Stimulated activated CD4-positive, alpha-beta T cell treated with anti-CD3 and anti-CD28 coated beads, Interleukin-2, amount 100 ng/mL, for 48 hours (primary cell): Measurements from ENCODE around the gene SUPT5H.

Experiments used
- DNase-seq, 2 donors: peaks; one replicate each; pipeline ENCODE4 v3.0.0-alpha.2; 2020

The SUPT5H gene

GRCh38 chr19:39409208-39410016, 36.0 kb upstream of the SUPT5H start:
- peak; percentile 64 to 75 for DNase-seq

GRCh38 chr19:39410017-39410830, 35.2 kb upstream of the SUPT5H start:
- peak in 1 of 2 donors; percentile 65 for DNase-seq

- no peak for DNase-seq
These were observed 34.6 kb upstream of the SUPT5H start for GRCh38 chr19:39410831-39411080.

GRCh38 chr19:39411081-39411831, 34.1 kb upstream of the SUPT5H start:
- no peak for DNase-seq

- peak; percentile 87 to 91 for DNase-seq
These were observed 33.6 kb upstream of the SUPT5H start for GRCh38 chr19:39411832-39412099.

- DNase-seq = peak; percentile 97 to 100
These were observed 33.1 kb upstream of the SUPT5H start, which contains the start of gene PLEKHG2 for GRCh38 chr19:39412100-39412866. Gene PLEKHG2 (plus strand): TSS chr19:39412669. CDS start chr19:39414087, 1,418 bp downstream.

- DNase-seq = no peak
These were observed 32.5 kb upstream of the SUPT5H start for GRCh38 chr19:39412867-39413271.

GRCh38 chr19:39413272-39413910, 32.0 kb upstream of the SUPT5H start:
- DNase-seq = no peak

GRCh38 chr19:39413911-39414608, 31.3 kb upstream of the SUPT5H start:
- no peak for DNase-seq

GRCh38 chr19:39415111-39416046, 30.0 kb upstream of the SUPT5H start:
- DNase-seq = no peak

GRCh38 chr19:39416152-39417120, 28.9 kb upstream of the SUPT5H start:
- no peak for DNase-seq

- no peak for DNase-seq
These were observed 27.8 kb upstream of the SUPT5H start for GRCh38 chr19:39417463-39418181.

GRCh38 chr19:39419003-39419402, 26.4 kb upstream of the SUPT5H start:
- no peak for DNase-seq

GRCh38 chr19:39420769-39421168, 24.6 kb upstream of the SUPT5H start:
- DNase-seq = no peak

- DNase-seq = no peak
These were observed 23.4 kb upstream of the SUPT5H start for GRCh38 chr19:39422020-39422419.

GRCh38 chr19:39423258-39424086, 21.9 kb upstream of the SUPT5H start:
- no peak for DNase-seq

GRCh38 chr19:39424934-39425333, 20.4 kb upstream of the SUPT5H start:
- DNase-seq = no peak

- no peak for DNase-seq
These were observed 19.6 kb upstream of the SUPT5H start for GRCh38 chr19:39425744-39426143.
